HCT116 (cell line): ENCODE measurements around the gene MVB12A. TPM values are rescaled to one million over a fixed set of nuclear protein-coding genes. Genes with fewer than 3 reads are reported as not detected.

ENCODE experiments used
- ATAC-seq: fragments of 200-7000 bp; cut with Tn5 transposase; 2 replicates; pipeline ENCODE4 v1.9.1; 2020; ENCODE audit warnings: mild to moderate bottlenecking, moderate library complexity
- BruUV-seq: library from RNA; stranded (reverse); fragments of 400-500 nt; replicated peaks from 2 replicates; lab custom pipeline; 2021; lab: Mats Ljungman, UMichigan
- CTCF ChIA-PET: fragments of 300-600 bp; sonication (Branson Sonifier 250); formaldehyde crosslinking; loops from one replicate; lab custom pipeline; 2021; ENCODE audit warnings: antibody characterized with exemption; lab: Charles Lee
- POLR2A ChIA-PET: fragments of 300-600, 350-600 bp; sonication (Branson Sonifier 250); formaldehyde crosslinking; loops from one replicate; lab custom pipeline; 2021; ENCODE audit warnings: antibody characterized with exemption; lab: Charles Lee
- RAD21 ChIA-PET, 2 experiments: fragments of 300-600 bp; sonication (Branson Sonifier 250); formaldehyde crosslinking; loops; one replicate each; lab custom pipeline; 2023; ENCODE audit warnings: low total read pairs in 2 of 2; ENCODE audit not compliant: uncharacterized antibody in 2 of 2, unreplicated experiment in 2 of 2, low non-redundant PET in 1 of 2; lab: Charles Lee
- DNase-seq: peaks from one replicate; pipeline ENCODE4 v3.0.0-alpha.2; 2010; ENCODE audit warnings: low read depth, low spot score
- H2AFZ ChIP-seq: fragments of 200-600 bp; shearing (Covaris generic), sonication (generic); 2 replicates; pipeline ENCODE4 v1.6.1; 2017; ENCODE audit warnings: low read depth, mixed run types, mixed read lengths, antibody characterized with exemption, low read length; ENCODE audit not compliant: poor library complexity, severe bottlenecking
- H3K27ac ChIP-seq: 2 replicates; pipeline ENCODE4 v1.5.1; 2012; ENCODE audit warnings: low read depth, low read length
- H3K27me3 ChIP-seq: fragments of 200-600 bp; sonication (generic); 2 replicates; pipeline ENCODE4 v1.6.1; 2016; ENCODE audit warnings: mixed run types, low read length, mixed read lengths; ENCODE audit not compliant: insufficient read depth
- H3K36me3 ChIP-seq, 2 experiments: fragments of 200-500 bp in 1 of 2; fragments of 200-600 bp in 1 of 2; sonication (Bioruptor generic) in 1 of 2; sonication (generic) in 1 of 2; 2 replicates each; pipeline versions ENCODE4 v1.5.1 to v1.6.1; 2014 to 2016; ENCODE audit warnings: low read length in 2 of 2, inconsistent platforms in 1 of 2, mixed read lengths in 1 of 2, mixed run types in 1 of 2; ENCODE audit not compliant: insufficient read depth in 2 of 2, control insufficient read depth in 1 of 2
- H3K4me1 ChIP-seq, 2 experiments: fragments of 200-600 bp in 1 of 2; sonication (generic) in 1 of 2; 2 replicates each; pipeline versions ENCODE4 v1.5.1 to v1.6.1; 2012 to 2017; ENCODE audit warnings: low read length in 2 of 2, inconsistent platforms in 1 of 2, mild to moderate bottlenecking in 1 of 2, mixed read lengths in 1 of 2, mixed run types in 1 of 2, moderate library complexity in 1 of 2; ENCODE audit not compliant: insufficient read depth in 2 of 2, control insufficient read depth in 1 of 2
- H3K4me2 ChIP-seq: fragments of 200-600 bp; sonication (generic); 2 replicates; pipeline ENCODE4 v1.6.1; 2017; ENCODE audit warnings: mixed run types, low read length, mixed read lengths
- H3K4me3 ChIP-seq, 2 experiments: fragments of 200-600 bp in 1 of 2; sonication (generic) in 1 of 2; replicated peaks in 1 of 2; 2 replicates each; pipeline ENCODE4 v1.5.1; 2011 to 2016; ENCODE audit warnings: low read length in 2 of 2, control low read depth in 1 of 2, low read depth in 1 of 2, mild to moderate bottlenecking in 1 of 2, mixed read lengths in 1 of 2, mixed run types in 1 of 2
- H3K79me2 ChIP-seq: fragments of 200-600 bp; sonication (generic); 2 replicates; pipeline ENCODE4 v1.6.1; 2017; ENCODE audit warnings: mild to moderate bottlenecking, mixed run types, low read length, moderate library complexity, mixed read lengths; ENCODE audit not compliant: insufficient read depth
- H3K9ac ChIP-seq: fragments of 200-600 bp; sonication (generic); 2 replicates; pipeline ENCODE4 v1.6.1; 2016; ENCODE audit warnings: low read length, mixed read lengths
- H3K9me2 ChIP-seq: fragments of 200-600 bp; sonication (generic), shearing (Covaris generic); 2 replicates; pipeline ENCODE4 v1.6.1; 2017; ENCODE audit warnings: mixed run types, mild to moderate bottlenecking, moderate library complexity; ENCODE audit not compliant: insufficient read depth
- H3K9me3 ChIP-seq, 2 experiments: fragments of 200-500 bp in 1 of 2; fragments of 200-600 bp in 1 of 2; sonication (Bioruptor generic) in 1 of 2; sonication (generic) in 1 of 2; 2 replicates each; pipeline ENCODE4 v1.6.1; 2014 to 2017; ENCODE audit warnings: low read length in 2 of 2, mixed read lengths in 2 of 2, inconsistent platforms in 1 of 2, low read depth in 1 of 2, mild to moderate bottlenecking in 1 of 2, mixed run types in 1 of 2, moderate library complexity in 1 of 2; ENCODE audit not compliant: control insufficient read depth in 1 of 2, insufficient read depth in 1 of 2
- H4K20me1 ChIP-seq: fragments of 200-600 bp; sonication (generic), shearing (Covaris generic); 2 replicates; pipeline ENCODE4 v1.6.1; 2017; ENCODE audit warnings: mixed run types, mild to moderate bottlenecking, moderate library complexity; ENCODE audit not compliant: insufficient read depth
- CEBPB ChIP-seq: IDR thresholded peaks from 2 replicates; pipeline ENCODE4 v1.6.1; 2012; ENCODE audit warnings: low read depth
- EGR1 ChIP-seq: IDR thresholded peaks from 2 replicates; pipeline ENCODE4 v1.6.1; 2012; ENCODE audit warnings: low read depth
- EZH2 ChIP-seq: fragments of 200-600 bp; sonication (generic); IDR thresholded peaks from 2 replicates; pipeline ENCODE4 v1.6.1; 2017; ENCODE audit warnings: antibody characterized with exemption, mixed run types
- EZH2phosphoT487 ChIP-seq: fragments of 200-600 bp; IDR thresholded peaks from 2 replicates; pipeline ENCODE4 v1.6.1; 2018; ENCODE audit warnings: antibody characterized with exemption, borderline replicate concordance
- FOSL1 ChIP-seq: IDR thresholded peaks from 2 replicates; pipeline ENCODE4 v1.6.1; 2012; ENCODE audit warnings: low read depth
- JUND ChIP-seq: IDR thresholded peaks from 2 replicates; pipeline ENCODE4 v1.6.1; 2012
- POLR2A ChIP-seq: IDR thresholded peaks from 2 replicates; pipeline ENCODE4 v1.7.0; 2011; ENCODE audit warnings: borderline replicate concordance; ENCODE audit not compliant: insufficient read depth, insufficient read length; ENCODE audit errors: extremely low read depth
- RAD21 ChIP-seq: IDR thresholded peaks from 2 replicates; pipeline ENCODE4 v1.6.1; 2012; ENCODE audit warnings: low read depth, mild to moderate bottlenecking
- SIN3A ChIP-seq: IDR thresholded peaks from 2 replicates; pipeline ENCODE4 v1.6.1; 2012; ENCODE audit warnings: low read depth
- TCF7L2 ChIP-seq: IDR thresholded peaks from 2 replicates; pipeline ENCODE4 v1.7.0; 2011; ENCODE audit warnings: borderline replicate concordance, inconsistent platforms; ENCODE audit not compliant: insufficient read depth, insufficient read length; ENCODE audit errors: extremely low read depth
- ZBTB33 ChIP-seq: IDR thresholded peaks from 2 replicates; pipeline ENCODE4 v1.6.1; 2011; ENCODE audit warnings: mild to moderate bottlenecking, low read length, moderate library complexity; ENCODE audit not compliant: insufficient replicate concordance; ENCODE audit errors: extremely low read depth
- ZFX ChIP-seq: fragments of 450-650 bp; IDR thresholded peaks from 2 replicates; pipeline ENCODE4 v1.6.1; 2017
- ZNF274 ChIP-seq: fragments of 200-500 bp; sonication (Bioruptor generic); IDR thresholded peaks from 2 replicates; pipeline ENCODE4 v1.6.1; 2014; ENCODE audit warnings: mild to moderate bottlenecking, low read depth, low read length, inconsistent platforms
- intact Hi-C: fragments of 100-400 bp; cut with micrococcal nuclease; formaldehyde crosslinking; loops from 2 replicates; pipeline ENCODE4 v1.10.0; 2022
- total RNA-seq: library from RNA; stranded (reverse); gene quantifications from one replicate; pipeline ENCODE4 v1.2.1, GENCODE V29; 2021; ENCODE audit not compliant: unreplicated experiment
- TF ChIP-seq, protein P1 (sequence below): IDR thresholded peaks from 2 replicates; pipeline ENCODE4 v1.6.1; 2012
- TF ChIP-seq, protein P2 (sequence below), 3 experiments: fragments of 200-600 bp in 1 of 3; sonication (generic) in 1 of 3; IDR thresholded peaks in 2 of 3; conservative IDR thresholded peaks in 1 of 3; 2 replicates each; pipeline ENCODE4 v1.5.1; 2012 to 2017; ENCODE audit warnings: low read depth in 2 of 3, low read length in 2 of 3, antibody characterized with exemption in 1 of 3, borderline replicate concordance in 1 of 3, control low read depth in 1 of 3, mild to moderate bottlenecking in 1 of 3, mixed read lengths in 1 of 3, mixed run types in 1 of 3, moderate library complexity in 1 of 3; ENCODE audit not compliant: insufficient read depth in 1 of 3
- TF ChIP-seq, protein P3 (sequence below): IDR thresholded peaks from 2 replicates; pipeline ENCODE4 v1.6.1; 2012; ENCODE audit warnings: low read depth

Gene MVB12A
- total RNA-seq, 1 experiment from 2014 or later = 91.7 TPM

DNA sequence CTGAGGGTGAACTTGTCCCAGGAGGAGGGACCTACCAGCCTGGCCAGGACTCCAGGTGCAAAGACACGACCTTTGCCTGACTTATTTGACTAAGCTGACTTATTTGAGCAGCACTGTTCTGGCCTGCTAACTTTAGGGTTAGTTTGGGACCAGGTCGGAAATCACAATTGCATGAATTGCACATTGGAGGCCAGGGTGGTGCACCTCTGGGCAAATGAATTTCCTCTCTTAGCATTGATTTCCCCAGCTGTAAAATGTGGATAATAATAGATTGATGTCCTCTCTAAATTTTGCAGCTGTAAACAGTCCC lies 13.0 kb upstream of the MVB12A start:
- no peak overlapping the region for H3K27ac ChIP-seq

More for the DNA sequence above, 13.0 kb upstream of the MVB12A start:
- ATAC-seq (no peak), DNase-seq (no peak)
- no peaks in the 10 kb centered on the region for H3K36me3 ChIP-seq
- no peak overlapping the region for H2AFZ ChIP-seq
- no peaks in the 10 kb centered on the region for H3K27me3 ChIP-seq
- H3K9ac ChIP-seq = no peak overlapping the region
- TF ChIP-seq ZNF274 (no peak), CEBPB (no peak), EZH2phosphoT487 (no peak), EZH2 (no peak), POLR2A (no peak), FOSL1 (no peak), SIN3A (no peak), TCF7L2 (no peak), RAD21 (no peak), JUND (no peak), ZFX (no peak), ZBTB33 (no peak), EGR1 (no peak)
- TF ChIP-seq, protein P1, sequence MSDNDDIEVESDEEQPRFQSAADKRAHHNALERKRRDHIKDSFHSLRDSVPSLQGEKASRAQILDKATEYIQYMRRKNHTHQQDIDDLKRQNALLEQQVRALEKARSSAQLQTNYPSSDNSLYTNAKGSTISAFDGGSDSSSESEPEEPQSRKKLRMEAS = no peak
- TF ChIP-seq, protein P2, sequence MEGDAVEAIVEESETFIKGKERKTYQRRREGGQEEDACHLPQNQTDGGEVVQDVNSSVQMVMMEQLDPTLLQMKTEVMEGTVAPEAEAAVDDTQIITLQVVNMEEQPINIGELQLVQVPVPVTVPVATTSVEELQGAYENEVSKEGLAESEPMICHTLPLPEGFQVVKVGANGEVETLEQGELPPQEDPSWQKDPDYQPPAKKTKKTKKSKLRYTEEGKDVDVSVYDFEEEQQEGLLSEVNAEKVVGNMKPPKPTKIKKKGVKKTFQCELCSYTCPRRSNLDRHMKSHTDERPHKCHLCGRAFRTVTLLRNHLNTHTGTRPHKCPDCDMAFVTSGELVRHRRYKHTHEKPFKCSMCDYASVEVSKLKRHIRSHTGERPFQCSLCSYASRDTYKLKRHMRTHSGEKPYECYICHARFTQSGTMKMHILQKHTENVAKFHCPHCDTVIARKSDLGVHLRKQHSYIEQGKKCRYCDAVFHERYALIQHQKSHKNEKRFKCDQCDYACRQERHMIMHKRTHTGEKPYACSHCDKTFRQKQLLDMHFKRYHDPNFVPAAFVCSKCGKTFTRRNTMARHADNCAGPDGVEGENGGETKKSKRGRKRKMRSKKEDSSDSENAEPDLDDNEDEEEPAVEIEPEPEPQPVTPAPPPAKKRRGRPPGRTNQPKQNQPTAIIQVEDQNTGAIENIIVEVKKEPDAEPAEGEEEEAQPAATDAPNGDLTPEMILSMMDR (IDR thresholded peaks at IDR 0.05 in 2 of 3, conservative IDR thresholded peaks at IDR 0.05 in 1 of 3; ENCODE audit: borderline replicate concordance in 1 of 3, insufficient read depth in 1 of 3, low read depth in 2 of 3, low read length in 2 of 3) = no peak
- TF ChIP-seq, protein P3, sequence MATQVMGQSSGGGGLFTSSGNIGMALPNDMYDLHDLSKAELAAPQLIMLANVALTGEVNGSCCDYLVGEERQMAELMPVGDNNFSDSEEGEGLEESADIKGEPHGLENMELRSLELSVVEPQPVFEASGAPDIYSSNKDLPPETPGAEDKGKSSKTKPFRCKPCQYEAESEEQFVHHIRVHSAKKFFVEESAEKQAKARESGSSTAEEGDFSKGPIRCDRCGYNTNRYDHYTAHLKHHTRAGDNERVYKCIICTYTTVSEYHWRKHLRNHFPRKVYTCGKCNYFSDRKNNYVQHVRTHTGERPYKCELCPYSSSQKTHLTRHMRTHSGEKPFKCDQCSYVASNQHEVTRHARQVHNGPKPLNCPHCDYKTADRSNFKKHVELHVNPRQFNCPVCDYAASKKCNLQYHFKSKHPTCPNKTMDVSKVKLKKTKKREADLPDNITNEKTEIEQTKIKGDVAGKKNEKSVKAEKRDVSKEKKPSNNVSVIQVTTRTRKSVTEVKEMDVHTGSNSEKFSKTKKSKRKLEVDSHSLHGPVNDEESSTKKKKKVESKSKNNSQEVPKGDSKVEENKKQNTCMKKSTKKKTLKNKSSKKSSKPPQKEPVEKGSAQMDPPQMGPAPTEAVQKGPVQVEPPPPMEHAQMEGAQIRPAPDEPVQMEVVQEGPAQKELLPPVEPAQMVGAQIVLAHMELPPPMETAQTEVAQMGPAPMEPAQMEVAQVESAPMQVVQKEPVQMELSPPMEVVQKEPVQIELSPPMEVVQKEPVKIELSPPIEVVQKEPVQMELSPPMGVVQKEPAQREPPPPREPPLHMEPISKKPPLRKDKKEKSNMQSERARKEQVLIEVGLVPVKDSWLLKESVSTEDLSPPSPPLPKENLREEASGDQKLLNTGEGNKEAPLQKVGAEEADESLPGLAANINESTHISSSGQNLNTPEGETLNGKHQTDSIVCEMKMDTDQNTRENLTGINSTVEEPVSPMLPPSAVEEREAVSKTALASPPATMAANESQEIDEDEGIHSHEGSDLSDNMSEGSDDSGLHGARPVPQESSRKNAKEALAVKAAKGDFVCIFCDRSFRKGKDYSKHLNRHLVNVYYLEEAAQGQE = no peak
- POLR2A ChIA-PET = interaction anchor here (1.1 to 2.8 kb wide), 2 partner anchors 13 to 453 kb away, joined by 3 to 21 read pairs; partner anchors contain the start of genes MVB12A and RPL18A
- intact Hi-C loops = no loop called here
- H3K9me3 ChIP-seq = no peaks in the 10 kb centered on the region
- no peaks in the 10 kb centered on the region for H4K20me1 ChIP-seq
- H3K4me2 ChIP-seq = no peak overlapping the region
- no peak overlapping the region for H3K4me3 ChIP-seq
- RAD21 ChIA-PET = no interaction called here
- H3K9me2 ChIP-seq = no peaks in the 10 kb centered on the region
- CTCF ChIA-PET = interaction anchor here (0.6 kb wide), 1 partner anchor 19 kb away, joined by 3 read pairs; no protein-coding TSS in a partner anchor
- no TSS peak for BruUV-seq
- no peaks in the 10 kb centered on the region for H3K79me2 ChIP-seq
- peaks cover 4 to 34% of the 10 kb centered on the region in 2 experiments; a peak in 3 of 4 replicates for H3K4me1 ChIP-seq
